ENCODE results near the gene RASGEF1B. TPM values are rescaled to one million over a fixed set of nuclear protein-coding genes. Genes with fewer than 3 reads are reported as not detected.
A peak's percentile ranks its signal among the peaks of the same experiment; 100 is the strongest.

The RASGEF1B gene
- total RNA-seq, 2 experiments from 2014 or later = 5.7 to 12.6 TPM

GRCh38 chr4:81519427-81519773 is 47.7 kb upstream of the RASGEF1B start:
- no peak overlapping the region for H3K27ac ChIP-seq (ENCODE audit: low read depth, low read length, poor library complexity, severe bottlenecking)
- peaks cover 7% of the 10 kb centered on the region for H3K4me1 ChIP-seq (ENCODE audit: insufficient read depth, low read length, poor library complexity, severe bottlenecking)
- H2AFZ ChIP-seq (ENCODE audit: low read length) = 0 out of 2 replicates have a peak overlapping the region, but pooled peaks have one; percentile 34
- H3K9me3 ChIP-seq (ENCODE audit: low read length) = no peaks in the 10 kb centered on the region
- CTCF ChIA-PET (ENCODE audit: unreplicated experiment) = no interaction called here
- intact Hi-C loops (cut with micrococcal nuclease; ENCODE audit: unreplicated experiment) = no loop called here
- H3K36me3 ChIP-seq (ENCODE audit: insufficient read depth, low read length) = no peaks in the 10 kb centered on the region
- POLR2A ChIA-PET = interaction anchor here (0.6 to 1.4 kb wide), 9 partner anchors 9 to 261 kb away, joined by 3 to 6 read pairs (median 4); partner anchors contain the start of gene RASGEF1B
- H3K79me2 ChIP-seq (ENCODE audit: insufficient read depth, low read depth, low read length) = no peaks in the 10 kb centered on the region
- H3K9me2 ChIP-seq (ENCODE audit: insufficient read depth, low read length) = no peaks in the 10 kb centered on the region
- BruUV-seq (replicated peaks) = no TSS peak
- H3K4me2 ChIP-seq (ENCODE audit: low read length) = no peak overlapping the region
- DNase-seq (ENCODE audit: low spot score) = no peak
- TF ChIP-seq EZH2phosphoT487 (IDR thresholded peaks at IDR 0.05; ENCODE audit: borderline replicate concordance, low read depth, low read length) = no peak
- TF ChIP-seq, protein P1, sequence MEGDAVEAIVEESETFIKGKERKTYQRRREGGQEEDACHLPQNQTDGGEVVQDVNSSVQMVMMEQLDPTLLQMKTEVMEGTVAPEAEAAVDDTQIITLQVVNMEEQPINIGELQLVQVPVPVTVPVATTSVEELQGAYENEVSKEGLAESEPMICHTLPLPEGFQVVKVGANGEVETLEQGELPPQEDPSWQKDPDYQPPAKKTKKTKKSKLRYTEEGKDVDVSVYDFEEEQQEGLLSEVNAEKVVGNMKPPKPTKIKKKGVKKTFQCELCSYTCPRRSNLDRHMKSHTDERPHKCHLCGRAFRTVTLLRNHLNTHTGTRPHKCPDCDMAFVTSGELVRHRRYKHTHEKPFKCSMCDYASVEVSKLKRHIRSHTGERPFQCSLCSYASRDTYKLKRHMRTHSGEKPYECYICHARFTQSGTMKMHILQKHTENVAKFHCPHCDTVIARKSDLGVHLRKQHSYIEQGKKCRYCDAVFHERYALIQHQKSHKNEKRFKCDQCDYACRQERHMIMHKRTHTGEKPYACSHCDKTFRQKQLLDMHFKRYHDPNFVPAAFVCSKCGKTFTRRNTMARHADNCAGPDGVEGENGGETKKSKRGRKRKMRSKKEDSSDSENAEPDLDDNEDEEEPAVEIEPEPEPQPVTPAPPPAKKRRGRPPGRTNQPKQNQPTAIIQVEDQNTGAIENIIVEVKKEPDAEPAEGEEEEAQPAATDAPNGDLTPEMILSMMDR (conservative IDR thresholded peaks at IDR 0.05; ENCODE audit: low read length) = no peak
- H3K4me3 ChIP-seq (ENCODE audit: low read depth, low read length, poor library complexity, severe bottlenecking) = no peak overlapping the region
- no peaks in the 10 kb centered on the region for H4K20me1 ChIP-seq (ENCODE audit: insufficient read depth, low read length)

- intact Hi-C loops (cut with micrococcal nuclease; ENCODE audit: unreplicated experiment) = no loop called here
- H3K79me2 ChIP-seq (ENCODE audit: insufficient read depth, low read depth, low read length) = no peaks in the 10 kb centered on the region
- H4K20me1 ChIP-seq (ENCODE audit: insufficient read depth, low read length) = no peaks in the 10 kb centered on the region
- H3K4me1 ChIP-seq (ENCODE audit: insufficient read depth, low read length, poor library complexity, severe bottlenecking) = peaks cover 7% of the 10 kb centered on the region
- DNase-seq (ENCODE audit: low spot score) = no peak
- ChIA-PET POLR2A (interaction anchor here (0.6 to 1.4 kb wide), 9 partner anchors 8 to 262 kb away, joined by 3 to 6 read pairs (median 4); partner anchors contain the start of gene RASGEF1B), CTCF (ENCODE audit: unreplicated experiment) (interaction anchor here (0.6 kb wide), 1 partner anchor 156 kb away, joined by 3 read pairs; no protein-coding TSS in a partner anchor)
- no peak overlapping the region for H2AFZ ChIP-seq (ENCODE audit: low read length)
- H3K27ac ChIP-seq (ENCODE audit: low read depth, low read length, poor library complexity, severe bottlenecking) = no peak overlapping the region
- TF ChIP-seq, protein P1 (conservative IDR thresholded peaks at IDR 0.05; ENCODE audit: low read length) = no peak
- TF ChIP-seq EZH2phosphoT487 (IDR thresholded peaks at IDR 0.05; ENCODE audit: borderline replicate concordance, low read depth, low read length) = no peak
- no peaks in the 10 kb centered on the region for H3K36me3 ChIP-seq (ENCODE audit: insufficient read depth, low read length)
- H3K4me3 ChIP-seq (ENCODE audit: low read depth, low read length, poor library complexity, severe bottlenecking) = no peak overlapping the region
- H3K9me2 ChIP-seq (ENCODE audit: insufficient read depth, low read length) = no peaks in the 10 kb centered on the region
- no peak overlapping the region for H3K4me2 ChIP-seq (ENCODE audit: low read length)
- BruUV-seq (replicated peaks) = no TSS peak
- no peaks in the 10 kb centered on the region for H3K9me3 ChIP-seq (ENCODE audit: low read length)
Measured at GRCh38 chr4:81518762-81519426, 47.2 kb upstream of the RASGEF1B start.

GRCh38 chr4:81516241-81516640 is 44.5 kb upstream of the RASGEF1B start:
- BruUV-seq (replicated peaks) = no TSS peak
- H3K4me3 ChIP-seq (ENCODE audit: low read depth, low read length, poor library complexity, severe bottlenecking) = no peak overlapping the region

More at GRCh38 chr4:81516241-81516640, 44.5 kb upstream of the RASGEF1B start:
- DNase-seq (ENCODE audit: low spot score) = no peak
- Histone ChIP-seq H3K27ac (ENCODE audit: low read depth, low read length, poor library complexity, severe bottlenecking) (no peak overlapping the region), H3K9me2 (ENCODE audit: insufficient read depth, low read length) (no peaks in the 10 kb centered on the region), H4K20me1 (ENCODE audit: insufficient read depth, low read length) (no peaks in the 10 kb centered on the region), H3K79me2 (ENCODE audit: insufficient read depth, low read depth, low read length) (no peaks in the 10 kb centered on the region), H3K4me2 (ENCODE audit: low read length) (no peak overlapping the region), H3K36me3 (ENCODE audit: insufficient read depth, low read length) (no peaks in the 10 kb centered on the region), H3K9me3 (ENCODE audit: low read length) (no peaks in the 10 kb centered on the region), H3K4me1 (ENCODE audit: insufficient read depth, low read length, poor library complexity, severe bottlenecking) (peaks cover 21% of the 10 kb centered on the region), H2AFZ (ENCODE audit: low read length) (no peak overlapping the region)
- ChIA-PET CTCF (ENCODE audit: unreplicated experiment) (no interaction called here), POLR2A (interaction anchor here (0.6 to 0.7 kb wide), 3 partner anchors 14 to 90 kb away, joined by 3 to 4 read pairs (median 3); no protein-coding TSS in a partner anchor)
- intact Hi-C loops (cut with micrococcal nuclease; ENCODE audit: unreplicated experiment) = no loop called here
- no peak for TF ChIP-seq EZH2phosphoT487 (IDR thresholded peaks at IDR 0.05; ENCODE audit: borderline replicate concordance, low read depth, low read length)
- TF ChIP-seq, protein P1 (conservative IDR thresholded peaks at IDR 0.05; ENCODE audit: low read length) = no peak

All from OCI-LY7 (cell line).